HG02623 (cell line): Measurements from ENCODE around the gene LTBP2.

Experiments used
- ATAC-seq: cut with Tn5 transposase; IDR thresholded peaks from one replicate; pipeline ENCODE4 v1.9.1; 2021; ENCODE audit warnings: moderate library complexity; ENCODE audit not compliant: unreplicated experiment

Gene LTBP2

GRCh38 chr14:74532246-74532645 is 79.8 kb downstream of the LTBP2 start:
- ATAC-seq = no peak

GRCh38 chr14:74531467-74531866 is 80.6 kb downstream of the LTBP2 start:
- ATAC-seq = no peak

GRCh38 chr14:74531006-74531405 is 81.0 kb downstream of the LTBP2 start:
- no peak for ATAC-seq

- ATAC-seq = no peak
Observed at GRCh38 chr14:74528886-74529285, 83.2 kb downstream of the LTBP2 start.

GRCh38 chr14:74528406-74528805 is 83.6 kb downstream of the LTBP2 start:
- ATAC-seq = no peak

- no peak for ATAC-seq
Observed at GRCh38 chr14:74527736-74528280, 84.2 kb downstream of the LTBP2 start.

GRCh38 chr14:74526854-74527585 is 85.0 kb downstream of the LTBP2 start:
- no peak for ATAC-seq

- ATAC-seq = no peak
Observed at GRCh38 chr14:74525361-74525851, 86.6 kb downstream of the LTBP2 start.

- ATAC-seq = no peak
Observed at GRCh38 chr14:74524812-74525135, 87.3 kb downstream of the LTBP2 start.

- no peak for ATAC-seq
Observed at GRCh38 chr14:74524076-74524811, 87.8 kb downstream of the LTBP2 start.

GRCh38 chr14:74522740-74523139 is 89.3 kb downstream of the LTBP2 start:
- no peak for ATAC-seq

- ATAC-seq = no peak
Observed at GRCh38 chr14:74521756-74522155, 90.3 kb downstream of the LTBP2 start.

GRCh38 chr14:74519316-74520074 is 92.5 kb downstream of the LTBP2 start:
- no peak for ATAC-seq

- no peak for ATAC-seq
Observed at GRCh38 chr14:74518221-74518620, 93.8 kb downstream of the LTBP2 start.

GRCh38 chr14:74517731-74518130 is 94.3 kb downstream of the LTBP2 start:
- ATAC-seq = no peak

- no peak for ATAC-seq
Observed at GRCh38 chr14:74516451-74517160, 95.4 kb downstream of the LTBP2 start.

- ATAC-seq = no peak
Observed at GRCh38 chr14:74515891-74516412, 96.1 kb downstream of the LTBP2 start.

- ATAC-seq = no peak
Observed at GRCh38 chr14:74514471-74514941, 97.5 kb downstream of the LTBP2 start.

GRCh38 chr14:74511966-74512830 is 99.8 kb downstream of the LTBP2 start:
- no peak for ATAC-seq
